ENCODE measurements around the gene COA5.

COA5 gene

GRCh38 chr2:98585386-98585785 is 22.9 kb downstream of the COA5 start:
- no peaks in the 10 kb centered on the region for H3K79me2 ChIP-seq (ENCODE audit: low read length)
- no peak overlapping the region for H2AFZ ChIP-seq (ENCODE audit: low read depth, low read length)
- peaks cover 5% of the 10 kb centered on the region; the same call in 1 of the 2 replicates for H3K4me1 ChIP-seq (ENCODE audit: low read length)
- no peak overlapping the region for H3K4me2 ChIP-seq (ENCODE audit: low read length)
- no peak overlapping the region for H3K9ac ChIP-seq (ENCODE audit: low read length)
- TF ChIP-seq EZH2phosphoT487 (IDR thresholded peaks at IDR 0.05; ENCODE audit: low read depth), result no peak
- no peaks in the 10 kb centered on the region for H3K36me3 ChIP-seq (replicated peaks; ENCODE audit: low read depth, low read length)
- H4K20me1 ChIP-seq (ENCODE audit: insufficient read depth, low read length), result no peaks in the 10 kb centered on the region
- H3K27me3 ChIP-seq (ENCODE audit: low read depth, low read length), result no peaks in the 10 kb centered on the region
- no peaks in the 10 kb centered on the region for H3K9me3 ChIP-seq (ENCODE audit: insufficient read depth, low read length)
- H3K27ac ChIP-seq (ENCODE audit: low read length), result no peak overlapping the region
- H3K4me3 ChIP-seq (ENCODE audit: low read length), result no peak overlapping the region

GRCh38 chr2:98583816-98584618 is 24.3 kb downstream of the COA5 start:
- Histone ChIP-seq H3K9me3 (ENCODE audit: insufficient read depth, low read length) (no peaks in the 10 kb centered on the region), H3K9ac (ENCODE audit: low read length) (no peak overlapping the region), H3K27ac (ENCODE audit: low read length) (no peak overlapping the region), H3K27me3 (ENCODE audit: low read depth, low read length) (no peaks in the 10 kb centered on the region), H3K36me3 (replicated peaks; ENCODE audit: low read depth, low read length) (no peaks in the 10 kb centered on the region), H3K4me3 (ENCODE audit: low read length) (no peak overlapping the region), H3K4me2 (ENCODE audit: low read length) (no peak overlapping the region), H3K79me2 (ENCODE audit: low read length) (no peaks in the 10 kb centered on the region), H2AFZ (ENCODE audit: low read depth, low read length) (no peak overlapping the region), H4K20me1 (ENCODE audit: insufficient read depth, low read length) (no peaks in the 10 kb centered on the region), H3K4me1 (ENCODE audit: low read length) (peaks cover 5% of the 10 kb centered on the region; the same call in 1 of the 2 replicates)
- no peak for TF ChIP-seq CTCF (IDR thresholded peaks at IDR 0.05; ENCODE audit: low read depth, low read length)
- TF ChIP-seq EZH2phosphoT487 (IDR thresholded peaks at IDR 0.05; ENCODE audit: low read depth), result no peak

DNA sequence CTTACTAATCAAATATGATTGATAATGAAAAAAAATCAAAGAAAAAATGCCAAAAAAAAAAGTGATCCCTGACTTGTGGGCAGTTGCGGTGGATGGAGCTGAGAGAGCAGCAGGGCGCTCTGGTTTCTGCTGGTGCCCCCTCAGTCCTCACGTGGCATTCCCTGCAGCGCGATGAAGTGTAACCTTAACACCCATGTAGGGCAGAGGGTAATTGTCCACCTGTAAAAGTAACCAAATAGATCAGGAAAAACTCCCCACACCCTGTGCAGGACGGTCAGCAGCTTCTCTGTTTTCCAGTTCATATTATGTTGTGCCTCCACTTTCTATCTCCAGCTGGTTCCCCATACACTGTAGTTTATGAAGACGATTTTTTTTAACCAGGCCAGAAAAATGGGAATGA is 25.0 kb downstream of the COA5 start:
- peaks cover 5% of the 10 kb centered on the region; the same call in 1 of the 2 replicates for H3K4me1 ChIP-seq (ENCODE audit: low read length)
- H3K4me3 ChIP-seq (ENCODE audit: low read length), result no peak overlapping the region
- H3K79me2 ChIP-seq (ENCODE audit: low read length), result no peaks in the 10 kb centered on the region
- no peak overlapping the region for H2AFZ ChIP-seq (ENCODE audit: low read depth, low read length)
- no peak overlapping the region for H3K27ac ChIP-seq (ENCODE audit: low read length)
- no peak overlapping the region for H3K4me2 ChIP-seq (ENCODE audit: low read length)
- no peaks in the 10 kb centered on the region for H4K20me1 ChIP-seq (ENCODE audit: insufficient read depth, low read length)
- H3K27me3 ChIP-seq (ENCODE audit: low read depth, low read length), result no peaks in the 10 kb centered on the region
- TF ChIP-seq EZH2phosphoT487 (IDR thresholded peaks at IDR 0.05; ENCODE audit: low read depth) (no peak), CTCF (IDR thresholded peaks at IDR 0.05; ENCODE audit: low read depth, low read length) (no peak)
- no peak overlapping the region for H3K9ac ChIP-seq (ENCODE audit: low read length)
- no peaks in the 10 kb centered on the region for H3K9me3 ChIP-seq (ENCODE audit: insufficient read depth, low read length)
- H3K36me3 ChIP-seq (replicated peaks; ENCODE audit: low read depth, low read length), result no peaks in the 10 kb centered on the region

DNA sequence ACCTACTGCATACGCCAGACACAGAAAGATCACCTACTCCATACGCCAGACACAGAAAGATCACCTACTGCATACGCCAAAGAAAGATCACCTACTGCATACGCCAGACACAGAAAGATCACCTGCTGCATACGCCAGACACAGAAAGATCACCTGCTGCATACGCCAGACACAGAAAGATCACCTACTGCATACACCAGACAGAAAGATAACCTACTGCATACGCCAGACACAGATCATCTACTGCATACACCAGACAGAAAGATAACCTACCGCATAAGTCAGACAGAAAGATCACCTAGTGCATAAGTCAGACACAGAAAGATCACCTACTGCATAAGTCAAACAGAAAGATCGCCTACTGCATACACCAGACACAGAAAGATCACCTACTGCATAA is 25.8 kb downstream of the COA5 start:
- Histone ChIP-seq H3K27ac (ENCODE audit: low read length) (no peak overlapping the region), H3K4me2 (ENCODE audit: low read length) (no peak overlapping the region), H3K9ac (ENCODE audit: low read length) (no peak overlapping the region), H4K20me1 (ENCODE audit: insufficient read depth, low read length) (no peaks in the 10 kb centered on the region), H3K4me3 (ENCODE audit: low read length) (no peak overlapping the region), H3K36me3 (replicated peaks; ENCODE audit: low read depth, low read length) (no peaks in the 10 kb centered on the region), H3K9me3 (ENCODE audit: insufficient read depth, low read length) (no peaks in the 10 kb centered on the region), H3K4me1 (ENCODE audit: low read length) (peaks cover 5% of the 10 kb centered on the region; the same call in 1 of the 2 replicates), H3K27me3 (ENCODE audit: low read depth, low read length) (no peaks in the 10 kb centered on the region), H3K79me2 (ENCODE audit: low read length) (no peaks in the 10 kb centered on the region), H2AFZ (ENCODE audit: low read depth, low read length) (no peak overlapping the region)
- TF ChIP-seq EZH2phosphoT487 (IDR thresholded peaks at IDR 0.05; ENCODE audit: low read depth) (no peak), CTCF (IDR thresholded peaks at IDR 0.05; ENCODE audit: low read depth, low read length) (no peak)

Data from OCI-LY3 (cell line).